OCI-LY1 (cell line): ENCODE measurements around the gene C1orf159.

Source experiments
- EZH2 ChIP-seq: fragments of 200-600 bp; sonication (generic), shearing (Covaris generic); IDR thresholded peaks from 2 replicates; pipeline ENCODE4 v1.8.0; 2017; ENCODE audit warnings: borderline replicate concordance, mixed run types, mild to moderate bottlenecking, antibody characterized with exemption, low read length, moderate library complexity, mixed read lengths
- TF ChIP-seq, protein P1 (sequence below): fragments of 200-600 bp; sonication (generic), shearing (Covaris generic); IDR thresholded peaks from 2 replicates; pipeline ENCODE4 v1.5.1; 2017; ENCODE audit warnings: mild to moderate bottlenecking, antibody characterized with exemption, low read length, moderate library complexity, mixed read lengths

- TF ChIP-seq, protein P1, sequence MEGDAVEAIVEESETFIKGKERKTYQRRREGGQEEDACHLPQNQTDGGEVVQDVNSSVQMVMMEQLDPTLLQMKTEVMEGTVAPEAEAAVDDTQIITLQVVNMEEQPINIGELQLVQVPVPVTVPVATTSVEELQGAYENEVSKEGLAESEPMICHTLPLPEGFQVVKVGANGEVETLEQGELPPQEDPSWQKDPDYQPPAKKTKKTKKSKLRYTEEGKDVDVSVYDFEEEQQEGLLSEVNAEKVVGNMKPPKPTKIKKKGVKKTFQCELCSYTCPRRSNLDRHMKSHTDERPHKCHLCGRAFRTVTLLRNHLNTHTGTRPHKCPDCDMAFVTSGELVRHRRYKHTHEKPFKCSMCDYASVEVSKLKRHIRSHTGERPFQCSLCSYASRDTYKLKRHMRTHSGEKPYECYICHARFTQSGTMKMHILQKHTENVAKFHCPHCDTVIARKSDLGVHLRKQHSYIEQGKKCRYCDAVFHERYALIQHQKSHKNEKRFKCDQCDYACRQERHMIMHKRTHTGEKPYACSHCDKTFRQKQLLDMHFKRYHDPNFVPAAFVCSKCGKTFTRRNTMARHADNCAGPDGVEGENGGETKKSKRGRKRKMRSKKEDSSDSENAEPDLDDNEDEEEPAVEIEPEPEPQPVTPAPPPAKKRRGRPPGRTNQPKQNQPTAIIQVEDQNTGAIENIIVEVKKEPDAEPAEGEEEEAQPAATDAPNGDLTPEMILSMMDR, result no peak
- no peak for TF ChIP-seq EZH2
Observed at GRCh38 chr1:1122981-1123480, 7.1 kb upstream of the C1orf159 start.
